Activated naive CD4-positive, alpha-beta T cell treated with anti-CD3 and anti-CD28 coated beads, Interleukin-2, amount 10 ng/mL, durations not matched to agents 7 days and 5 days (primary cell): ENCODE data around the gene HFM1.

Experiments used
- CTCF ChIA-PET: fragments of 350-600 bp; sonication (Branson Sonifier 250); formaldehyde crosslinking; loops from one replicate; lab custom pipeline; 2021; ENCODE audit warnings: antibody characterized with exemption; lab: Charles Lee
- DNase-seq: peaks from one replicate; pipeline ENCODE4 v3.0.0-alpha.2; 2020
- H3K27ac Mint-ChIP-seq: one replicate; pipeline ENCODE4 v1.8.0; 2021; ENCODE audit warnings: mild to moderate bottlenecking, moderate library complexity, mixed read lengths
- H3K27me3 Mint-ChIP-seq: one replicate; pipeline ENCODE4 v1.8.0; 2021; ENCODE audit warnings: mild to moderate bottlenecking, mixed read lengths
- H3K36me3 Mint-ChIP-seq: one replicate; pipeline ENCODE4 v1.8.0; 2021; ENCODE audit warnings: mixed read lengths
- H3K4me1 Mint-ChIP-seq: one replicate; pipeline ENCODE4 v1.8.0; 2021; ENCODE audit warnings: mixed read lengths
- H3K4me3 Mint-ChIP-seq: one replicate; pipeline ENCODE4 v1.8.0; 2021; ENCODE audit warnings: mild to moderate bottlenecking, moderate library complexity, mixed read lengths
- H3K9me3 Mint-ChIP-seq: one replicate; pipeline ENCODE4 v1.8.0; 2021; ENCODE audit warnings: mixed read lengths

HFM1 gene

GRCh38 chr1:91244737-91245136 lies 159.9 kb downstream of the HFM1 start:
- no peak overlapping the region for H3K4me3 Mint-ChIP-seq
- H3K9me3 Mint-ChIP-seq, result no peaks in the 10 kb centered on the region
- CTCF ChIA-PET, result interaction anchor here (1.0 kb wide), 1 partner anchor 78 kb away, joined by 3 read pairs; no protein-coding TSS in a partner anchor
- H3K4me1 Mint-ChIP-seq, result no peaks in the 10 kb centered on the region
- H3K36me3 Mint-ChIP-seq, result no peaks in the 10 kb centered on the region
- no peaks in the 10 kb centered on the region for H3K27me3 Mint-ChIP-seq
- no peak for DNase-seq
- no peak overlapping the region for H3K27ac Mint-ChIP-seq

DNA sequence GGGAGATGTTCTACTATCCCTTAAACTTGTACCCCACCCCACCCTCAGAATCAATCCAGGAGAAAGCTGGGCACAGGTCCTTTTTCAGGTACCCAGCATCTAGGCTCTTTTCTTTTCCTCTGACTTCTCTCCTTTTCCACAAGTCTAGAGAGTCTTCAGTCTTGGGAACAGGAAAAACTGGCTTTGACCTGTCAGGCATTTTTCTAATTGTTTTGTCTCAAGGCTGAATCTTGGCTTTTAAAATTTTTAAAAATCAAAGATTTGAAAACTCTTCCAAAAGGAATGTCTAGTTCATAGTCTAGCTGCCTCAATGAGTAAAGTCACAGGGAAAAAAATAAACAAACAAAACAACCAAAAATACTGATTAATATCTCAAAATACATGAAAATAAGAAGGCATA lies 161.5 kb downstream of the HFM1 start:
- H3K4me1 Mint-ChIP-seq, result no peaks in the 10 kb centered on the region
- DNase-seq, result no peak
- H3K4me3 Mint-ChIP-seq, result no peak overlapping the region
- no peaks in the 10 kb centered on the region for H3K9me3 Mint-ChIP-seq
- no peak overlapping the region for H3K27ac Mint-ChIP-seq
- CTCF ChIA-PET, result no interaction called here
- no peaks in the 10 kb centered on the region for H3K36me3 Mint-ChIP-seq
- H3K27me3 Mint-ChIP-seq, result no peaks in the 10 kb centered on the region

DNA sequence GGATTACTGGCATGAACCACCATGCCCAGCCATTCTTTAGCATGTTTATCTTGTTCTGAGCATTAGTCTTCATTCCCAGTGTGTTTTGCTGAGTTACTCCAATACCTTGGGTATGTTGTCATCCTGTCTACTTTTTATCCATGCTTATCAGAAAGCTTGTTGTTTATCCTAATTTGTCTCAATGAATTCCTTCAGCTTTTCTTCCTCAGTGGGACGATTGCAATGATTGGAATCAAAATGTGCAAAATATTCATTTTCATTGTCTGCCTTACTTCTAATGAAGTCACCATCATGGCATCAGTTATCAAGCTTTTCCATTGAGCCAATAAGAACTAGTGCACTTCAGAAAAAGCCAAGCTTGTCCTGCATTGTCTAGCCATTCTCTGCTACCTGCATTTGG lies 170.5 kb downstream of the HFM1 start:
- CTCF ChIA-PET, result interaction anchor here (0.8 kb wide), 1 partner anchor 68 kb away, joined by 3 read pairs; no protein-coding TSS in a partner anchor
- no peaks in the 10 kb centered on the region for H3K36me3 Mint-ChIP-seq
- no peak for DNase-seq
- H3K4me1 Mint-ChIP-seq, result no peaks in the 10 kb centered on the region
- H3K27me3 Mint-ChIP-seq, result no peaks in the 10 kb centered on the region
- no peak overlapping the region for H3K4me3 Mint-ChIP-seq
- H3K27ac Mint-ChIP-seq, result no peak overlapping the region
- H3K9me3 Mint-ChIP-seq, result no peaks in the 10 kb centered on the region

DNA sequence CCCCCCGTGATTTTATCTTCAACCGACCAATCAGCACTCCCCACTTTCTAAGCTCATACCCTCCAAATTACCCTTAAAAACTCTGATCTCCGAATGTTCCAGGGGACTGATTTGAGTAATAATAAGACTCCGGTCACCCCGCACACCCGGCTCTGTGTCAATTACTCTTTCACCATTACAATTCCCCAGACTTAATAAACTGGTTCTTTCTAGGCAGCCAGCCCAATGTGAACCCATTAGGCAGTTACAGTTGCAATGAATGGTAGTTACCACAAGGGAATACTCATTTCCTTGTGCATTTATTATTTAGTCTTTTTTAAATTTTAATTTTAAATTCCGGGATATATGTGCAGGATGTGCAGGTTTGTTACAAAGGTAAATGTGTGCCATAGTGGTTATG lies 177.9 kb downstream of the HFM1 start:
- no peaks in the 10 kb centered on the region for H3K9me3 Mint-ChIP-seq
- H3K27ac Mint-ChIP-seq, result no peak overlapping the region
- H3K36me3 Mint-ChIP-seq, result no peaks in the 10 kb centered on the region
- H3K4me3 Mint-ChIP-seq, result no peak overlapping the region
- no peak for DNase-seq
- CTCF ChIA-PET, result no interaction called here
- no peaks in the 10 kb centered on the region for H3K27me3 Mint-ChIP-seq
- no peaks in the 10 kb centered on the region for H3K4me1 Mint-ChIP-seq

GRCh38 chr1:91224878-91225277 lies 179.8 kb downstream of the HFM1 start:
- Mint-ChIP-seq H3K9me3 (peaks cover 3% of the 10 kb centered on the region), H3K4me1 (no peaks in the 10 kb centered on the region), H3K27me3 (no peaks in the 10 kb centered on the region), H3K36me3 (no peaks in the 10 kb centered on the region), H3K4me3 (no peak overlapping the region), H3K27ac (no peak overlapping the region)
- no peak for DNase-seq
- CTCF ChIA-PET, result no interaction called here

DNA sequence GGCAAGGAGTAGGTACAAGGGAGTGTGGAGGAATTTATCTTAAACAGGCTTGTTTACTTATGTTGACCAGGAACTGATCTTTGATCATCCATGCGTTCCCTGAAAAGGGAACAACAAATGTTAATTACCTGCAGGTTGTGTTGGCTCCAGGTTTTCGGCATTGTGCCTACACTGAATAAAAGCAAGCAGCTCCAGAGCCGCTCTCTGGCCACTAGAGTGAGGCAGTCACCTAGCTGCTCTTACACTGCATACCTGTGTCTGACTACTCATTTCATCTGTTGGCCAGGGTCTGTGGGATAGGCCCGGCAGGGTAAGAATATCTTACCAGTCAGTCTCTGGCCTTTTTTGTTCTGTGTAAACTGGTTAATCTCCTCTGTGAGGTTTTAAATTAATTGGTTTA lies 183.6 kb downstream of the HFM1 start:
- no peak for DNase-seq
- CTCF ChIA-PET, result no interaction called here
- Mint-ChIP-seq H3K36me3 (no peaks in the 10 kb centered on the region), H3K9me3 (peaks cover 9% of the 10 kb centered on the region), H3K27me3 (peaks cover 4% of the 10 kb centered on the region), H3K27ac (no peak overlapping the region), H3K4me3 (no peak overlapping the region), H3K4me1 (no peaks in the 10 kb centered on the region)

GRCh38 chr1:91217911-91218310 lies 186.7 kb downstream of the HFM1 start:
- no peak for DNase-seq
- no peaks in the 10 kb centered on the region for H3K4me1 Mint-ChIP-seq
- H3K4me3 Mint-ChIP-seq, result no peak overlapping the region
- peaks cover 4% of the 10 kb centered on the region for H3K27me3 Mint-ChIP-seq
- no peak overlapping the region for H3K27ac Mint-ChIP-seq
- H3K9me3 Mint-ChIP-seq, result peaks cover 9% of the 10 kb centered on the region
- CTCF ChIA-PET, result no interaction called here
- no peaks in the 10 kb centered on the region for H3K36me3 Mint-ChIP-seq
